Activated CD4-positive, alpha-beta T cell treated with anti-CD3 and anti-CD28 coated beads, Interleukin-2, amount 10 ng/mL, durations not matched to agents 24 days and 14 days (primary cell): ENCODE data around the gene WBP2NL. TPM values are rescaled to one million over a fixed set of nuclear protein-coding genes. Genes with fewer than 3 reads are reported as not detected.

ENCODE experiments used
- DNase-seq: peaks from one replicate; pipeline ENCODE4 v3.0.0; 2022
- H3K27ac Mint-ChIP-seq: one replicate; pipeline ENCODE4 v1.8.0; 2022; ENCODE audit warnings: mild to moderate bottlenecking, mixed read lengths
- H3K27me3 Mint-ChIP-seq: one replicate; pipeline ENCODE4 v1.8.0; 2022; ENCODE audit warnings: mixed read lengths
- H3K36me3 Mint-ChIP-seq: one replicate; pipeline ENCODE4 v1.8.0; 2022; ENCODE audit warnings: low read depth, mild to moderate bottlenecking, mixed read lengths
- H3K4me1 Mint-ChIP-seq: one replicate; pipeline ENCODE4 v1.8.0; 2021; ENCODE audit warnings: mixed read lengths
- H3K4me3 Mint-ChIP-seq: one replicate; pipeline ENCODE4 v1.8.0; 2022; ENCODE audit warnings: mild to moderate bottlenecking, moderate library complexity, mixed read lengths
- H3K9me3 Mint-ChIP-seq: one replicate; pipeline ENCODE4 v1.8.0; 2021; ENCODE audit warnings: mixed read lengths
- intact Hi-C: fragments of 100-400 bp; cut with micrococcal nuclease; formaldehyde crosslinking; loops from one replicate; pipeline ENCODE4 v1.15.1; 2023
- total RNA-seq: library from RNA; stranded (reverse); gene quantifications from 2 replicates; pipeline ENCODE4 v1.2.3, GENCODE V29; 2022

The WBP2NL gene
- total RNA-seq, 1 donor from 2014 or later: 1.4 TPM

DNA sequence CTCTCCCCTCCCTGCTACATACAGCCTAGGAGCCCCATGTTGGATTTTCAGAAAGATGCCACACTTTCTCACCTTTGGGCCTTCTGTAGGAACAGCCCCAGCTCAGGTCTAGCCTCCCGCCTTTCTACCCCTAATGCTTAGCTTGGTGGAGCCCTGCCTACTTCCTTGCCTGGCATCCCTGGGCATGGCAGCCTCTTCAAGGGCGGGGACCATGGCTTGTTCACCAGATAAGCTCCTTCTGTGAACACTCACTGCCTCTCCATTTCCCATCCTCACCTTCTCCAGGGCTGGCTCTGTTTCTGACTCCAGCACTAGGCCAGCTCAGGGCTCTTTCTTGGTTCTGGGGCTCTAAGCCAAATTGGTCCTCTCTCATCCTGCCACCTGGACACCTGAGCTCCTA, 28.0 kb upstream of the WBP2NL start:
- no peak for DNase-seq
- H3K4me1 Mint-ChIP-seq: peaks cover 8% of the 10 kb centered on the region
- no peak overlapping the region for H3K27ac Mint-ChIP-seq
- no peaks in the 10 kb centered on the region for H3K9me3 Mint-ChIP-seq
- no peak overlapping the region for H3K4me3 Mint-ChIP-seq
- H3K36me3 Mint-ChIP-seq: no peaks in the 10 kb centered on the region
- intact Hi-C loops: no loop called here
- peaks cover 19% of the 10 kb centered on the region for H3K27me3 Mint-ChIP-seq

DNA sequence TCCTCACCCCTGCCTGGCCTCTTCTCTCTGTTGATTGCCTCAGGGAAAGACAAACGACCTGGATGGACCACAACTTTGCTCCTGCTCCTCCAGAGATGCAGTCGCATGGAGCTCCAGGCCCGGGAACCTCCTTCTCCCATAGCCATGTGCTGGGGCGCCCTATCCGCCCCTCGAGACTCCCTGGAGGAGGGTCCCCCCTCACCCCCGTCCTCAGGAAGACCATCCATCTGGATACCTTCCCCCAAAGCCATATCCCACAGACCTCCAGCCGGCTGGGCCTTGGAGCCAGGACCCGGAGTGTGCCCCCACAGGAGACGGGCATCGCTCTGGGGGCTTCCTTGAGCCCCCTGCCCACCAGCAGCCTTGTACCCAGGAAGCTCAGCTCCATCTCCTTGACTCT, 27.2 kb upstream of the WBP2NL start:
- intact Hi-C loops: no loop called here
- Mint-ChIP-seq H3K4me3 (no peak overlapping the region), H3K4me1 (peaks cover 14% of the 10 kb centered on the region), H3K27ac (no peak overlapping the region), H3K9me3 (no peaks in the 10 kb centered on the region), H3K36me3 (no peaks in the 10 kb centered on the region), H3K27me3 (peaks cover 26% of the 10 kb centered on the region)
- DNase-seq: no peak

DNA sequence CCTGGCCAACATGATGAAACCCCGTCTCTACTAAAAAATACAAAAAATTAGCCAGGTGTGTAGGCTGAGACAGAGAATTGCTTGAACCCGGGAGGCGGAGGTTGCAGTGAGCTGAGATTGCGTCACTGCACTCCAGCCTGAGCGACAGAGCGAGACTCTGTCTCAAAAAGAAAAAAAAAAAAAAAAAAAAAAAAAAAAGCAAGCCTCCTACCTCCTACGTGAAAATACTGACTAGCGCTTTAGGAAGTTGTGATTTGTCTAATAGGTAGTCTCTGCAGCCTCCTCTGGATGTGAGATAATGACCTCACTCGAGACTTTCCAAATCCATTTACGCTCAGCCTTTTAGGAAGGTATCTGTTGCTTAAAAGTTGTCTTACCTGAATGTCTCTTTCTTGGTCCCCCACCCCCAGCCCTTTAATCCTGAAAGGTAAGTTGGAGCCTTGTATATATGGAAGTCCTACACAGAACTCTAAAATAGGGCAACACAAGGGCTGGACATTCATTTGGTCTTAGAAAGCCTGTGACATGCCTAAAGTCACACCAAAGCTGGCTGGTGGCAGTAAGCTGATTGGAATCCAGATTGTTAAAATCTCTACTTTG, 23.8 kb upstream of the WBP2NL start:
- H3K4me1 Mint-ChIP-seq: peaks cover 15% of the 10 kb centered on the region
- no peaks in the 10 kb centered on the region for H3K36me3 Mint-ChIP-seq
- H3K4me3 Mint-ChIP-seq: no peak overlapping the region
- DNase-seq: no peak
- H3K9me3 Mint-ChIP-seq: no peaks in the 10 kb centered on the region
- H3K27ac Mint-ChIP-seq: no peak overlapping the region
- H3K27me3 Mint-ChIP-seq: peaks cover 48% of the 10 kb centered on the region
- intact Hi-C loops: no loop called here

DNA sequence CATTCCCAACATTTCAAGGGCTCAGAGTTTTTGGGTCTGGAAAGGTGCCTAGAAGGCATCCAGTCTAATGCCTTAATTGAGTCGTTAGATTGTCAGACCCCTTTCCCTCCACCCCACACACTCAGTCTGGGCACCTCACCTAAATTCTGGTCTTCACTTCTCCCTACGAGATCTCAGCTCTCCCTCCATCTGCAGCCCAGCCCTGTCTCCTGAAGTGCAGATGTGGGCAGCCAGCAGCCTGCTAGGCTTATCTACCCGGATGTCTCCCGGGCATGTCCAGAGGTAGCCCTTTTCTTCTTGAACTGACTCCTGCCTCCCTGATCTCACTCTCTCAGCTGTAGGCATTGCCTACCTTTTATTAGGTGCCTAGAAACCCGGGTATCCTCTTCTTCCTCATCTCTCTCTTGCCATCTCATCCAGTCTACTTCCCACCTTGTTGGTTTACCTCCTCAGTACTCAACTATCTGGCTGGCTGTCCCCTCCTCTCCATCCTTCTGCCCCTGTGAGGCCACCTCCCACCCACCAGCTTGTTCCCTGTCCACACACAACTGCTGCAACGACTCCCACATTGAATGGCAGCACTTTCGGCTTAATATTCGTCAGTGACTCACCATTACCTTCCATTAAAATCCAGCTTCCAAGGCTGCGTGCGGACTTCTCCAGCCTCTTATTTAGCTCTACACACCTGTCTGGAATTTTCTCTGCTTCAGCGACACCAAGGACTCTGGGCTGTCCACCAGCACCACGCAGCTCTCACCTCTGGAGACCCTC, 23.1 kb upstream of the WBP2NL start:
- Mint-ChIP-seq H3K27ac (peak overlapping the region; percentile 67), H3K4me3 (peak overlapping the region; percentile 82), H3K9me3 (no peaks in the 10 kb centered on the region), H3K36me3 (no peaks in the 10 kb centered on the region), H3K4me1 (peaks cover 15% of the 10 kb centered on the region), H3K27me3 (peaks cover 48% of the 10 kb centered on the region)
- intact Hi-C loops: loop anchor here (1.0 kb wide), 1 partner anchor 18 kb away; no protein-coding TSS in a partner anchor
- no peak for DNase-seq

DNA sequence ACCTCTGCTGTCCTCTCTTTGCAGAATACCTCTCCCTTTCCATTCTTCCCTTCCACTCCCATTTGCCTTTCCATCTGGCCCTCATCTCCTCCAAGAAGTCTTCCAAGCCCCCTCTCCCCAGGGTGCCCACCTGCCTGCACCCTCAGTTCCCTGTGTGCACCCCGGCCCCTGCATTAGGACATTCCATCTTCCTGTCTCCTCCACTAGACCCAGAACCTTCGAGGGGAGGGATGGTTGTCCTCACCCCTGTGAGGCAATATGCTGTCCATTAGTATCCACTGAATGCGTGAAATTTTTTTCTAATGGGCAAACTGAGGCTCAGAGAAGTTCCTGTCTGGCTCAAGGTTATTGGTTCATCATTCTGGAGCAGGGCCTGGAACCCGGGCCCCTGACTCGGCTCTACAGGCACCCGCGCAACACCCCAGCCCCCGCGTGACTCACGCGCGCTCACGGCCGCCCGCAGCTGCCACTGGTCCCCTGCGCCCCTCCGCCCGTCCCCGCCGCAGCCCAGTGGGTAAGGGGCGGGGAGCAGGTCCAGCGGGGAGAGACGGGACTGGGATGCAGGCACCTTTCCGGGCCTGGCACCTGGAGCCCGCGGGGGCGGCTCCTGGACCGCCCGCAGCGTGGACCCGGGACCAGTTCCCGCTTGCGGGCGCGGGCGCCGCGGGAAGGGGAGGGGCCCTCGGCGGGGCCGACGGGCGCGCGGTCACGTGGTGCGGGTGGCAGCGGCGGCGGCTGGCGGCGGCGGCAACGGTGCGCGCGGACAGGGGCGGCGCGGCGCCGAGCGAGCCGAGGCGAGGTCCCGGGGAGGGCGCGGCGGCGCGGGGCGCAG, 22.3 kb upstream of the WBP2NL start:
- DNase-seq: peak; percentile 91
- H3K4me3 Mint-ChIP-seq: peak overlapping the region; percentile 82
- H3K27me3 Mint-ChIP-seq: peaks cover 48% of the 10 kb centered on the region
- intact Hi-C loops: loop anchor here (1.0 kb wide), 1 partner anchor 19 kb away; no protein-coding TSS in a partner anchor
- peak overlapping the region; percentile 67 for H3K27ac Mint-ChIP-seq
- H3K9me3 Mint-ChIP-seq: no peaks in the 10 kb centered on the region
- no peaks in the 10 kb centered on the region for H3K36me3 Mint-ChIP-seq
- H3K4me1 Mint-ChIP-seq: peaks cover 15% of the 10 kb centered on the region

DNA sequence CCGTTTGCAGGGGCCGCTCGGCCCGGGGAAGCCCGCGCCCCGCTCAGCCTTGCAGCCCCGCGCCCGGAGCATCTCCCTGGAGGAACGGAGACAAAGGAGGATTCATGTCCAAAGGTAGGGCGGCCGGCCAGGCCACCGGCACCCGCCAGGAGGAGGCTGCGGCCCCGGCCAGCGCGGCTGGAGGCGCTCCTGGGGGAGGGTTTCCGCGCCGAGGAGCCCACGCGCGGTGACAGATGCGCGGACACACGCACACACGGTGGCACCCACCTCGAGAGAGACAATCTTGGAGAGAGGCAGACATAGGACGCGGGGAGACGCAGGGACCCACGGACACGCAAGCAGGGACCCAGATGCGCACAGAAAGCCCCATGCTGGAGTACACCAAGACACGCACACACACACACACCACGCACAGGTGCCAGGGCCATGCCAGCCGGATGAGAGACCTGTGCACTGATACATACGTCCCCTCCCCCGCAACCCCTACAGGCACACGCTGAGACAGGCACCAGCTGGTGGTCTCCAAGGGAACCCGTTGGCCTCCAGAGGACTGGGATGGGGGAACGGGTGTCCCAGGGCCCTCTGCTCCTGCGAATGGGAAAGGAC, 21.5 kb upstream of the WBP2NL start:
- H3K4me3 Mint-ChIP-seq: peak overlapping the region; percentile 67
- H3K9me3 Mint-ChIP-seq: no peaks in the 10 kb centered on the region
- H3K27ac Mint-ChIP-seq: no peak overlapping the region
- DNase-seq: peak; percentile 63
- peaks cover 48% of the 10 kb centered on the region for H3K27me3 Mint-ChIP-seq
- no peaks in the 10 kb centered on the region for H3K36me3 Mint-ChIP-seq
- H3K4me1 Mint-ChIP-seq: peaks cover 15% of the 10 kb centered on the region
- intact Hi-C loops: loop anchor here (1.0 kb wide), 1 partner anchor 20 kb away; no protein-coding TSS in a partner anchor

DNA sequence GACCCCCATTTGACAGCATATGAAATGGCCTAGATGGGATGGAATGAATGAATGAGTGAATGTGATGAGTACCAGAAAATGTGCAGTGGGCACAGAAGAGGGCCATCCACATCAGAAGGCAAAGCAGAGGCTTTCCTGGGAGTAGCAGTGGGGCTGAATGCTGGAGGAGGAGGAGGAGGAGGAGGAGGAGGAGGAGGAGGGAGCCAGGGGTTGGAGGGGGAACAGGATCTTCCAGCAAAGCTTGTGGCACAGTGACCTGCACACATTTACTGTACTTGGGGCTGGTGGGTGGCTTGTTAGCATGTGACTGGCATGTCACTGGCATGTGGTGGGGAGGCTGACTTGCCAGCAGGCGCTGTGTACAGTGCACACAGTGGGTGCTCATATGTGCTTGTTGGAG, 19.9 kb upstream of the WBP2NL start:
- intact Hi-C loops: no loop called here
- Mint-ChIP-seq H3K4me3 (no peak overlapping the region), H3K4me1 (peaks cover 15% of the 10 kb centered on the region)

DNA sequence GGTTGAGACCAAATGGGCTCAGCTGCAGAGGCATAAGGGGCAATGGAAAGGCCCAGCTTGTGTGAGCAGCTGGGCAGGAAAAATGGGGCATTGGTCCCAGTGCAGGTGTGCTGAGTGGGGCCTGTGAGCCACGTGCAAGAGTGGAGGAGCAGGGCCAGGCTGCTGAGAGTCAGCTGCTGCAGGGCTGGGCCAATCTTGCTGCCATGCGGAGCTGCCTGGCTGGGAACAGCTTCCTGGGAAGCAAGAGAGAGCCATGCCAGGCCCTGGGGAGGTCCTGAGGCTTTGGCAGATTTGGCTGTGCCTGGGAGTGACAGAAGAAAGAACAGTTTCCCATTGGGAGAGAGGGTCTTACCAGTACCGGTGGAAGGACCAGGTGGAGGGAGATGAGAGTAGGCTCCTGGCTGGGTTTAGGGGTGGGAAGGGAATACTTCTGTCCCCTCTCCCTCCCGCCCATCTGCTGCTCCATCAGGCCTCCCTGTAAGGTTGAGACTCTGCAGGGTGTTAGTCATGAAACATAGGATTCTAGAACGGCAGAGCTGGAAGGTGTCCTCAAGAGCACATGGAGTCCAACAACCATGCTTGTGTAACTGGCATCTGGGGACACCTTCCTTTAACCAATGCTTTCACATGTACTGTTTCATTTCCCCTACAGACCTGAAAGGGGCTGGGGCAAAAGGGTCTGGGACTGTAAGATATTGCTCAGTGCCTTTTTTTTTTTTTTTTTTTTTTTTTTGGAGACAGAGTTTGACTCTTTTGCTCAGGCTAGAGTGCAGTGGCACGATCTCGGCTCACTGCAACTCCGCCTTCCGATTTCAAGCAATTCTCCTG, 19.0 kb upstream of the WBP2NL start:
- no peaks in the 10 kb centered on the region for H3K36me3 Mint-ChIP-seq
- peaks cover 38% of the 10 kb centered on the region for H3K27me3 Mint-ChIP-seq

More for the DNA sequence above, 19.9 kb upstream of the WBP2NL start:
- no peak for DNase-seq
- Mint-ChIP-seq H3K27ac (peak overlapping the region; percentile 42), H3K27me3 (peaks cover 42% of the 10 kb centered on the region), H3K9me3 (no peaks in the 10 kb centered on the region), H3K36me3 (no peaks in the 10 kb centered on the region)

DNA sequence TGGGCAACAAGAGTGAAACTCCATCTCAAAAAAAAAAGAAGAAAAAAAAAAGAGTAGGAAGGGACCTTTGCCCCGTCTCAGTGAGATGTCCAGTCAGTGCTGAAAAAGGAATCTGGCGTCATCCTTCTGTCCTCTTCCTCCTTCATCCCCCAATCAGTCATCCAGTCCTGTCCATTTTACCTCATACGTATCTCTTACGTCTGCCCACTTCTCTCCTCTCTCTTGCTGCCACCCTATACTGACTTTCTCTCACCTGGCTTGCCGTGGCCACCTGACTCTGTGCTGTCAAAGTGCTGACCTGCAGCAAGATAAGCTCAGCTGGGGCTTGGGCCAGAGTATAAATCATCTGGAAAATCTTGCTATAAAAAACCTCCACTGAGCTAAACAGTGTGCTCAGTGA, 15.7 kb upstream of the WBP2NL start:
- Mint-ChIP-seq H3K9me3 (no peaks in the 10 kb centered on the region), H3K27me3 (peaks cover 16% of the 10 kb centered on the region), H3K4me3 (no peak overlapping the region), H3K36me3 (no peaks in the 10 kb centered on the region), H3K27ac (no peak overlapping the region), H3K4me1 (peaks cover under 1% of the 10 kb centered on the region)
- intact Hi-C loops: no loop called here
- no peak for DNase-seq

More for the DNA sequence above, 19.0 kb upstream of the WBP2NL start:
- no peak overlapping the region for H3K27ac Mint-ChIP-seq
- intact Hi-C loops: no loop called here
- no peak for DNase-seq
- no peak overlapping the region for H3K4me3 Mint-ChIP-seq
- peaks cover 15% of the 10 kb centered on the region for H3K4me1 Mint-ChIP-seq
- no peaks in the 10 kb centered on the region for H3K9me3 Mint-ChIP-seq

DNA sequence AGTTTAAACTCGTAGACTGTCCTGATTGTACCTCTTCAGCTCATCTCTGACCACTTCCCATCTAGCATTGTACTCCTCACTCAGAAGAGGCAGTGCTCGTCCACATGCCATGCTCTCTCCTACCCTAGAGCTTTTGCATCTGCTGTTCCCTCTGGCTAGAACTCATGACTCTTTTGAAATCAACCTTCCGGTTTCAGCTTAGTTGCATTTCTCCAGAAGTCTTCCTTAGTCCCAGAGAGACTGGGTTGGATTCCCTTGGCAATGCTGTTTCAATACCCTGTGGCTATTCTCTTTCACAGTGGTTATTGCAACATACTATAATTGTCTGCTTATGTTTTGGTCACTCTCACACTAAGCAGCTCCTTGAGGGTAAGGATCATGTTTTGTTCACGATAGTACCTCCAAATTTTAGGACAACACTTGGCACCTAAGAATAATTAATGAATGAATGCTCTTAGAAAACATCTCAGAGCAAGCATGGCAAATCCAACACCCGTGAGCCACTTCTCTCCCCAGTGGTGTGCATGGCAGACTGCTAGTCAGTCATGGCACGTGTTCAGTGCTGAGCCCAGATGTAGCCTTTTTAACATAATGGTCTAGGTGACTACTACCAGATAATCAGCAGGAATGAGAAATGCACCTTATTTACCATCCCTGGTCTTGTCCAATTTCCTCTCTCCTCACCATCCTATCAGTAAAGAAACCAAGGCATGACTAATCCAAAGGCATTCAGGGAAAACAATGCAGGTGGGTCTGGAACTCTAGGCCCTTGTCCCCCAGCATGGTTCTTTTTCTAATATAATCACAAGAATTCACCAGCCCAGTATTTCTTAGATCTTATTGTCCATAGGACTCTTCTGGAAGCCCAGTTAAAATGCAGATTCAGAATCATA, 14.8 kb upstream of the WBP2NL start:
- Mint-ChIP-seq H3K27ac (no peak overlapping the region), H3K27me3 (peaks cover 9% of the 10 kb centered on the region), H3K4me1 (no peaks in the 10 kb centered on the region), H3K4me3 (no peak overlapping the region), H3K36me3 (no peaks in the 10 kb centered on the region), H3K9me3 (no peaks in the 10 kb centered on the region)
- intact Hi-C loops: no loop called here
- no peak for DNase-seq

DNA sequence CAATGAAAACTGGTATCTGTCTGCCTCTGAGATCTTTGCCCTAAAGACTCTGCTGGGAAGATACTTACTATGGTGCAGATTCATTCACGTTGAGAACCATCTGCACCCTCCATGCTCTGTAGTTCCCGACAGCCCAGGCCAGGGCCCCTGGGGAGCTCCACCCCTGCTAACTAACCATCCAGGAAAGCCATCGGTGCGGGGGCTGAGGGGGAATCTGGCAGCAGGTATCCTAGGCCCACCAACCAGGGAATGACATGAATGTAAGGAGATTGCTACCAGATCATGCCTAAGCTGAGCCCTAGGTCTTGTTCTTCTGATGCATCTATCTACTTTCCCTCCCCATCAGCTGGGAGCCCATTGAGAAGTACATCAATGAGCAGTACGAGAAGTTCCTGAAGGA, 11.3 kb upstream of the WBP2NL start:
- no peaks in the 10 kb centered on the region for H3K4me1 Mint-ChIP-seq
- peaks cover 3% of the 10 kb centered on the region for H3K27me3 Mint-ChIP-seq
- intact Hi-C loops: no loop called here
- no peaks in the 10 kb centered on the region for H3K9me3 Mint-ChIP-seq
- no peak overlapping the region for H3K27ac Mint-ChIP-seq
- no peak overlapping the region for H3K4me3 Mint-ChIP-seq
- no peak for DNase-seq
- no peaks in the 10 kb centered on the region for H3K36me3 Mint-ChIP-seq

DNA sequence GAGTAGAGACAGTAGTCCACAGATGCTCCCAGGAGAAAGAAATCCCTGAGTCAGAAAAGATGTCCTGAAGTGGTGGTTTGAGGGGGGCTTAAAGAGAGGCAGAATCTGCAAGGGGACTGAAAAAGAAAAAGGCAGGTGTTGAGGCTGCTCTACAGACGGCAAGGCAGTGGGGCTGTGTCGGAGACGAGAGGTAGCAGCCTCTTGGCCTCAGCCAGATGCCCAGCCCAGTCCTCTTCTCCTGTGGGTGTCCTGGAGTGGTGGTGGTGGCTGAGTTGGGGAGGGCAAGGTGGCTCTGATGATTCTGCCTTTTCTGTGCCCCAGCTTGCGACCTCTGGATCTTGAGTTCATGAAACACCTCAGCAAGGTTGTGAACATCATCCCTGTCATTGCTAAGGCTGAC, 9.3 kb upstream of the WBP2NL start:
- DNase-seq: no peak
- Mint-ChIP-seq H3K36me3 (no peaks in the 10 kb centered on the region), H3K9me3 (no peaks in the 10 kb centered on the region), H3K27ac (no peak overlapping the region), H3K4me1 (no peaks in the 10 kb centered on the region), H3K27me3 (peaks cover 3% of the 10 kb centered on the region), H3K4me3 (no peak overlapping the region)
- intact Hi-C loops: no loop called here
